NB4 (cell line): ENCODE measurements around the gene GPC5.
"Not testable (repeated sequence)": the region's sequence is repeated elsewhere in the genome, so short reads cannot be mapped to it uniquely, and the experiment has no call there.

Experiments
- DNase-seq: peaks from one replicate; pipeline ENCODE4 v3.0.0; 2010; ENCODE audit warnings: low read depth
- H3K4me3 ChIP-seq: one replicate; pipeline ENCODE4 v1.5.1; 2011; ENCODE audit warnings: mild to moderate bottlenecking, low read depth, low read length, moderate library complexity
- MYC ChIP-seq: IDR thresholded peaks from 2 replicates; pipeline ENCODE4 v1.6.1; 2011; ENCODE audit warnings: low read depth, low read length
- POLR2A ChIP-seq: IDR thresholded peaks from 2 replicates; pipeline ENCODE4 v1.6.1; 2011; ENCODE audit warnings: mild to moderate bottlenecking; ENCODE audit not compliant: insufficient read length; ENCODE audit errors: extremely low read depth
- TF ChIP-seq, protein P1 (sequence below): IDR thresholded peaks from 2 replicates; pipeline ENCODE4 v1.6.1; 2011; ENCODE audit warnings: low read depth, low read length
- TF ChIP-seq, protein P2 (sequence below): IDR thresholded peaks from one replicate; pipeline ENCODE4 v1.5.1; 2012; ENCODE audit warnings: low read depth, low read length

GPC5 gene

DNA sequence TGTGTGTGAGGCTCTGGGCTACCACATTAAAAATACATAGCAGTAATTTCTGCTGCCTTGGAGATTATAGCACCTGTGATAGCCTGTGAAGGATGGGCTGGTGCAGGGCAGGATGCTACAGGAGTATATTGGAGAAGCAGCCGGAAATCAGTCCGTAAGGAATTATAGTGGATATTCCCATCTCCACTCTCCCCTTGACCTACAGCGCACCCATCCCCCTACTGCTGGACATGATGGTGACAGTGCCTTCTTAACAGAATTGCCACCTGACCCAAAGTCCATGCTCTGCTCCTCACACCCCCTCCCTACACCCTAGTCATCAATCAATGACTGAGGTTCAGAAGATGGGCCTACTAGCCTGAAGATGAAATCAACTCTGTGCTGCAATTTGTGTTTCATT lies 376.0 kb downstream of the GPC5 start:
- H3K4me3 ChIP-seq = no peak overlapping the region
- TF ChIP-seq POLR2A (no peak), MYC (no peak)
- TF ChIP-seq, protein P1, sequence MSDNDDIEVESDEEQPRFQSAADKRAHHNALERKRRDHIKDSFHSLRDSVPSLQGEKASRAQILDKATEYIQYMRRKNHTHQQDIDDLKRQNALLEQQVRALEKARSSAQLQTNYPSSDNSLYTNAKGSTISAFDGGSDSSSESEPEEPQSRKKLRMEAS = no peak
- TF ChIP-seq, protein P2, sequence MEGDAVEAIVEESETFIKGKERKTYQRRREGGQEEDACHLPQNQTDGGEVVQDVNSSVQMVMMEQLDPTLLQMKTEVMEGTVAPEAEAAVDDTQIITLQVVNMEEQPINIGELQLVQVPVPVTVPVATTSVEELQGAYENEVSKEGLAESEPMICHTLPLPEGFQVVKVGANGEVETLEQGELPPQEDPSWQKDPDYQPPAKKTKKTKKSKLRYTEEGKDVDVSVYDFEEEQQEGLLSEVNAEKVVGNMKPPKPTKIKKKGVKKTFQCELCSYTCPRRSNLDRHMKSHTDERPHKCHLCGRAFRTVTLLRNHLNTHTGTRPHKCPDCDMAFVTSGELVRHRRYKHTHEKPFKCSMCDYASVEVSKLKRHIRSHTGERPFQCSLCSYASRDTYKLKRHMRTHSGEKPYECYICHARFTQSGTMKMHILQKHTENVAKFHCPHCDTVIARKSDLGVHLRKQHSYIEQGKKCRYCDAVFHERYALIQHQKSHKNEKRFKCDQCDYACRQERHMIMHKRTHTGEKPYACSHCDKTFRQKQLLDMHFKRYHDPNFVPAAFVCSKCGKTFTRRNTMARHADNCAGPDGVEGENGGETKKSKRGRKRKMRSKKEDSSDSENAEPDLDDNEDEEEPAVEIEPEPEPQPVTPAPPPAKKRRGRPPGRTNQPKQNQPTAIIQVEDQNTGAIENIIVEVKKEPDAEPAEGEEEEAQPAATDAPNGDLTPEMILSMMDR = no peak
- no peak for DNase-seq

DNA sequence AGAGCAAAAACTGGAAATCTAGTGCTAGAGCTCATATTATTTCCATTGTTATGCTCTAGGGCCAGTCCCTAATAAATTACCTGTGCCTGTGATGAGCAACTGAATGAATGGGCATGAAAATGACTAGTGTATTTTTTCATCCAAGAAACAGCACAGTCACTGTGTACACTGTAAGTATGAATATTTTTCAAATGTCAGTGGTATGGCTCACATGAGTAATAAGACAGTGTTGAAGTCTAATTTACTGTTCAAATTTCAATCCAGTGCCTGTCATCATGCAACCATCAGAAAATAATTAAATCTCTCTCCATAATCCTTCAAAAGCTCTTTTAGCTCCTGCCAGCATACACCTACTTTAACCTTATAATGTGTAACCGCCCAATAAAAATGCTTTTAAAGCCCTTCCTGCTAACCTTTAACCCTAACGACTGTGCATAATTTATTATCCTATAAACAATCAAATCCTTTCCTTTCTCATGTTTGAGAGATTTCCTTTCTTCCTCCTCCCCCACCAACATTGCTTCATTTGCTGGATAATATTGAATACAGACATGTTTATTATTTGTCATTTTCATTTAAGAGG lies 378.3 kb downstream of the GPC5 start:
- DNase-seq = no peak
- H3K4me3 ChIP-seq = no peak overlapping the region
- TF ChIP-seq, protein P2 = no peak
- TF ChIP-seq MYC (no peak), POLR2A (no peak)
- TF ChIP-seq, protein P1 = no peak

DNA sequence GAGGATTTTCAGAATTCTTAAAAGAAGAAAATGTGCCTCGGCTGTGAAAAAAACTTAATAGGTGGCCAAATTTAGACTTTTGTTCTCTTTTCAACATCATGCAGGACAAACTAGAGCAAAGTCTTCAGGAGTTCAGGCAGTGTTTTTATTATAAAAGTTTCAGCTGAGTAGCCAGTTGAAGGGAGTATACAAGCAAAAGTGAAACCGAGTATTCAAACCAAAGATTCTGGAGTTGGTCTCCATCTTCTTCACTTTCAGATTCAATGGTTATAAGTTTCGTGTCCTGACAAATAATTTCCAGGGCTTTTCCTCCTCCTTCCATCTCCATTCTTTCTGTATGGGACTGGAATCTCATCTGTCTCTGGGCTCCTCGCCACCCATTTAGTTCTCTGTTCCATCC lies 379.7 kb downstream of the GPC5 start:
- TF ChIP-seq, protein P2 = no peak
- TF ChIP-seq MYC (no peak), POLR2A (no peak)
- TF ChIP-seq, protein P1 = no peak
- no peak overlapping the region for H3K4me3 ChIP-seq
- DNase-seq = no peak

DNA sequence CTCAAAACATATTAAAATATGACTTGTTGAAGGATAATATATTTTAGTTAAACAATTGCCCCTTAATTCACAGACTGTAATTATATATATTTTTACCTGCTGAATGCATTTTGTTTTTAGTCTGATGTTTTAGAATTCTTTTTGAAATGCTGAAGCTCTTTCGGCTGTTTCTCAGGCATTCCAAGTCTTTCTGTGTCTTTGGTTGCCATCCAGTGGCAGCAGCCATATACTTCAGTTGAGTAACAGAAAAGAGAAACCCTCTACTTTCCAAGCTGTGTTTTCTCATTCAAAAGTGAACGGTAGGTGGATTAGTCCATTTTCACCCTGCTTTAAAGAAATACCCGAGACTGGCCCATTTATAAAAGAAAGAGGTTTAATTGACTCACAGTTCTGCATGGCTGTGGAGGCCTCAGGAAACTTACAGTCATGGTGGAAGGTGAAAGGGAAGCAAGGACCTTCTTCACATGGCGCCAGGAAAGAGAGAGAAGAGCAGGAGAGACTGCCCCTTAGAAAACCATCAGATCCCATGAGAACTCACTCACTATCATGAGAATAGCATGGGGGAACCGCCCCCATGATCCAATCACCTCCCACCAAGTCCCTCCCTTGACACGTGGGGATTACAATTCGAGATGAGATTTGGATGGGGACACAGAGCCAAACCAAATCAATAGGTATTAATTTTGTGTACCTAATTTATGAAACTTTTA lies 383.7 kb downstream of the GPC5 start:
- H3K4me3 ChIP-seq, DNase-seq: not testable (repeated sequence)

DNA sequence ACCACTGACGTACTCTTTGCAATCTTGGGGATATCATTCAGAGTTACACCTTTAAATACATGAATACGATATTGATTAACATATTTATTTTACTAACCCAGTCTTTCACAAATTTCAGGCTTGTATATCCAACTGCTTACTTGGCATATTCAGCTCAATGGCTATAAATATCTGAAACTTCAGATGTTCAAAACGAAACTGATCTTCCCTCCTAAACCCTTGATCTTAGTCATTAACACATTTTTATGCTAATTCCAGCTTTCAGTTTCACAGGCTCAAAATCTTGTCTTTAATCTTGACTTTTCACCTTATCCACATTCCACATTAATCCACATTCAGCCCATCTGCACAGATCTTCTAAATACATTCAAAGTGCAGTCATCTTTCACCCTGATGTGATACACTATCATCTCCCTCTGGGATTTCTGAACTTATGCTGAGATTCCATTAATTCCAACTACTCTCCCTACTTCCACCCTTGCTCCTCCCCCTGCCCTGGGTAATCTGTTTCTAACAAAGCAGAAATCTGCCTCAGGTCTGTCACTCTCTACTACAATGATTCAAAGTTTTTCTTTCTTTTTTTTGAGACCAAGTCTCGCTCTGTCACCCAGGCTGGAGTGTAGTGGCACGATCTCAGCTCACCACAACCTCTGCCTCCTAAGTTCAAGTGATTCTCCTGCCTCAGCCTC lies 387.2 kb downstream of the GPC5 start:
- TF ChIP-seq, protein P2 = no peak
- TF ChIP-seq MYC = no peak
- H3K4me3 ChIP-seq = no peak overlapping the region

DNA sequence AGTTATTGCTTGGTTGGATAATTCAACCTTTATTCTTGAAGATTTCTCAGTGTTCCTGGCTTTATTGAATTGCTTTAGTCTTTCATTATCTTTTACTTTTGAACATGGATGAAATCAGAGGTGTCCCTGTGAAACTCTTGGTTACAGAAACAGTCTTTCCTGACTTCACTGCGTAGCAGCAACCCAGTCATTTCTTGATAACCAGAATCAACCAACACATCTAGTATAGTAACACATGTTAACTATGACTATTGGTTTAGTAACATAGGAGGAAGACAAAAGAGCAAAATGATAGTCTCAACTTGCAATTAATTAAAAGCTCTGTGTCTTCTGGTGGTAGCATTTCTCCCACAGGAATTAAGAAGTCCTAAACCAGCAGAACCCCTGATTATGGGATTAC lies 393.6 kb downstream of the GPC5 start:
- no peak overlapping the region for H3K4me3 ChIP-seq
- TF ChIP-seq, protein P1 = no peak
- no peak for TF ChIP-seq POLR2A
- TF ChIP-seq, protein P2 = no peak
- TF ChIP-seq MYC = no peak

More for the DNA sequence above, 387.2 kb downstream of the GPC5 start:
- DNase-seq = no peak

More for the DNA sequence above, 393.6 kb downstream of the GPC5 start:
- no peak for DNase-seq
